Ovary (tissue), 3 donors: ENCODE measurements around the gene MTHFD1L.

Experiments used
- EP300 ChIP-seq: sonication (generic); formaldehyde crosslinking; IDR thresholded peaks from one replicate; pipeline ENCODE4 v1.6.1; 2017; ENCODE audit warnings: antibody characterized with exemption
- POLR2A ChIP-seq: fragments of 450-650 bp; IDR thresholded peaks from one replicate; pipeline ENCODE4 v1.6.1; 2017; ENCODE audit warnings: antibody characterized with exemption, mild to moderate bottlenecking, moderate library complexity
- TF ChIP-seq, protein P1 (sequence below), 3 donors: fragments of 450-650 bp in 2 of 3; fragments of 200-600 bp in 1 of 3; IDR thresholded peaks; one replicate each; pipeline versions ENCODE4 v1.5.1 to v1.8.0; 2016 to 2022; ENCODE audit warnings: antibody characterized with exemption in 3 of 3, mild to moderate bottlenecking in 1 of 3
- donor health status: DM: no; HTN: no; CAD: no.

DNA sequence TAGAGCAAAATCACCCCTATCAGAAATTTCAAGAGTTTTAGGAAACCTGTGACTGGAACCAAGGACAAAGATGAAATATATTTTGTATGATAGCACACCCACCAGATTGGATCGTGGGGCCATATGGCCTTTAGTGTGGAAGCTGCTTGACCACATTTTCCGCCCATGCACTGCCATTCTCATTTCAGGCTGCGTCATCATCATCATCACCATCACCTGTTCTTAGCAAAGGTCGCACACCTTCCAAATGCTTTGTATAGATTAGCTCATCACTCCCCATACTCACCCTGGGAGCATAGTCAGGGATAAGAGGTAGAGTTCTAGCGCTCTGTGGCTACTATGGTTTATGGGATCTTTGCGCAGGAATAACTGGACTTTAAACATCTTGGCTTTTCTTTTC is 185.7 kb downstream of the MTHFD1L start:
- TF ChIP-seq, protein P1, sequence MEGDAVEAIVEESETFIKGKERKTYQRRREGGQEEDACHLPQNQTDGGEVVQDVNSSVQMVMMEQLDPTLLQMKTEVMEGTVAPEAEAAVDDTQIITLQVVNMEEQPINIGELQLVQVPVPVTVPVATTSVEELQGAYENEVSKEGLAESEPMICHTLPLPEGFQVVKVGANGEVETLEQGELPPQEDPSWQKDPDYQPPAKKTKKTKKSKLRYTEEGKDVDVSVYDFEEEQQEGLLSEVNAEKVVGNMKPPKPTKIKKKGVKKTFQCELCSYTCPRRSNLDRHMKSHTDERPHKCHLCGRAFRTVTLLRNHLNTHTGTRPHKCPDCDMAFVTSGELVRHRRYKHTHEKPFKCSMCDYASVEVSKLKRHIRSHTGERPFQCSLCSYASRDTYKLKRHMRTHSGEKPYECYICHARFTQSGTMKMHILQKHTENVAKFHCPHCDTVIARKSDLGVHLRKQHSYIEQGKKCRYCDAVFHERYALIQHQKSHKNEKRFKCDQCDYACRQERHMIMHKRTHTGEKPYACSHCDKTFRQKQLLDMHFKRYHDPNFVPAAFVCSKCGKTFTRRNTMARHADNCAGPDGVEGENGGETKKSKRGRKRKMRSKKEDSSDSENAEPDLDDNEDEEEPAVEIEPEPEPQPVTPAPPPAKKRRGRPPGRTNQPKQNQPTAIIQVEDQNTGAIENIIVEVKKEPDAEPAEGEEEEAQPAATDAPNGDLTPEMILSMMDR (IDR thresholded peaks at IDR 0.05) = no peak
- TF ChIP-seq POLR2A = no peak
- no peak for TF ChIP-seq EP300
